HepG2 (cell line): ENCODE results near the gene LINGO1. TPM values are rescaled to one million over a fixed set of nuclear protein-coding genes. Genes with fewer than 3 reads are reported as not detected.

Experiments used
- ATAC-seq: fragments of 200-7000 bp; cut with Tn5 transposase; 3 replicates; pipeline ENCODE4 v1.9.1; 2020; ENCODE audit warnings: mild to moderate bottlenecking, moderate library complexity
- BruUV-seq: library from RNA; stranded (reverse); fragments of 400-500 nt; replicated peaks from 2 replicates; lab custom pipeline; 2021; lab: Mats Ljungman, UMichigan
- CTCF ChIA-PET: fragments of 300-600 bp; formaldehyde crosslinking; extraction: SDS; loops from one replicate; lab custom pipeline; 2021; ENCODE audit warnings: low total read pairs, inconsistent platforms, low intra/inter-chr PET ratio; lab: Yijun Ruan, JAX
- POLR2A ChIA-PET: fragments of 350-600 bp; sonication (Branson Sonifier 250); formaldehyde crosslinking; loops from one replicate; lab custom pipeline; 2020; ENCODE audit warnings: antibody characterized with exemption, inconsistent platforms; lab: Yijun Ruan, JAX
- DNase-seq: peaks from one replicate; pipeline ENCODE4 v3.0.0-alpha.2; 2015; ENCODE audit warnings: low spot score
- FAIRE-seq: peaks from 3 replicates; lab custom pipeline; 2011; peaks lifted over from hg19 to GRCh38; lab: Jason Lieb, UNC
- H2AFZ ChIP-seq: one replicate; pipeline ENCODE4 v1.6.1; 2011; ENCODE audit warnings: low read length, inconsistent platforms
- H3K27ac ChIP-seq: fragments of 300-600 bp; 3 replicates; pipeline ENCODE4 v1.8.0; 2011; ENCODE audit warnings: mixed run types, mild to moderate bottlenecking, mixed read lengths, low read length, inconsistent platforms; ENCODE audit not compliant: insufficient read depth; ENCODE audit errors: extremely low read length
- H3K27me3 ChIP-seq, 2 experiments: fragments of 200-600 bp in 1 of 2; 2 replicates in 1 of 2; 3 replicates in 1 of 2; pipeline versions ENCODE4 v1.6.0 to v1.8.0; 2011; ENCODE audit warnings: low read length in 2 of 2, mild to moderate bottlenecking in 2 of 2, moderate library complexity in 2 of 2, inconsistent platforms in 1 of 2; ENCODE audit not compliant: insufficient read depth in 2 of 2, control insufficient read depth in 1 of 2
- H3K36me3 ChIP-seq, 2 experiments: fragments of 200-600 bp in 1 of 2; replicated peaks in 1 of 2; 2 replicates in 1 of 2; 3 replicates in 1 of 2; pipeline versions ENCODE4 v1.5.1 to v1.8.0; 2011; ENCODE audit warnings: low read length in 2 of 2, inconsistent platforms in 1 of 2; ENCODE audit not compliant: insufficient read depth in 2 of 2, control insufficient read depth in 1 of 2
- H3K4me1 ChIP-seq: 2 replicates; pipeline ENCODE4 v1.5.1; 2012; ENCODE audit warnings: low read length, inconsistent platforms; ENCODE audit not compliant: insufficient read depth
- H3K4me2 ChIP-seq: 2 replicates; pipeline ENCODE4 v1.6.0; 2011; ENCODE audit warnings: low read depth, low read length, inconsistent platforms
- H3K4me3 ChIP-seq, 3 experiments: fragments of 200-600 bp in 1 of 3; sonication (generic), shearing (Covaris generic) in 1 of 3; replicated peaks in 1 of 3; 2 replicates each; pipeline ENCODE4 v1.5.1; 2011 to 2016; ENCODE audit warnings: low read length in 3 of 3, inconsistent platforms in 2 of 3, low read depth in 2 of 3, mild to moderate bottlenecking in 2 of 3, control low read depth in 1 of 3, mixed read lengths in 1 of 3; ENCODE audit not compliant: insufficient read depth in 1 of 3
- H3K79me2 ChIP-seq: one replicate; pipeline ENCODE4 v1.6.1; 2011; ENCODE audit warnings: low read length, inconsistent platforms; ENCODE audit not compliant: insufficient read depth
- H3K9ac ChIP-seq: 2 replicates; pipeline ENCODE4 v1.6.0; 2011; ENCODE audit warnings: mild to moderate bottlenecking, low read depth, low read length, inconsistent platforms; ENCODE audit not compliant: insufficient read depth
- H3K9me3 ChIP-seq: 2 replicates; pipeline ENCODE4 v1.5.1; 2012; ENCODE audit warnings: mild to moderate bottlenecking, low read length
- H4K20me1 ChIP-seq: 2 replicates; pipeline ENCODE4 v1.6.0; 2011; ENCODE audit warnings: inconsistent platforms, mild to moderate bottlenecking, low read length, moderate library complexity; ENCODE audit not compliant: insufficient read depth
- BCL6 ChIP-seq: IDR thresholded peaks from 2 replicates; pipeline ENCODE4 v1.6.1; 2016; ENCODE audit warnings: missing genetic modification reagents, missing compliant biosample characterization
- CBX2 ChIP-seq, 2 experiments: fragments of 200-600 bp in 1 of 2; sonication (generic); formaldehyde crosslinking in 1 of 2; IDR thresholded peaks; 2 replicates each; pipeline versions ENCODE4 v1.7.0 to v1.8.1; 2018 to 2022; ENCODE audit warnings: low read depth in 2 of 2, low read length in 1 of 2, mild to moderate bottlenecking in 1 of 2, missing genetic modification reagents in 1 of 2
- HNRNPUL1 ChIP-seq: fragments of 200-400 bp; formaldehyde crosslinking; IDR thresholded peaks from 2 replicates; pipeline ENCODE4 v1.6.1; 2017; ENCODE audit warnings: low read depth, mild to moderate bottlenecking, low read length, moderate library complexity
- RARG ChIP-seq: sonication (generic); formaldehyde crosslinking; IDR thresholded peaks from 2 replicates; pipeline ENCODE4 v1.4.0; 2020; ENCODE audit warnings: low read depth, mild to moderate bottlenecking, missing genetic modification reagents
- SIN3A ChIP-seq: IDR thresholded peaks from 2 replicates; pipeline ENCODE4 v1.6.1; 2011; ENCODE audit warnings: low read depth, mild to moderate bottlenecking, control low read depth, low read length, borderline replicate concordance
- TFDP1 ChIP-seq: IDR thresholded peaks from 2 replicates; pipeline ENCODE4 v1.6.1; 2016; ENCODE audit warnings: missing compliant biosample characterization, missing genetic modification reagents, borderline replicate concordance
- ZMYM2 ChIP-seq: sonication (generic); formaldehyde crosslinking; IDR thresholded peaks from 2 replicates; pipeline ENCODE4 v1.8.0; 2022; ENCODE audit warnings: mild to moderate bottlenecking, missing genetic modification reagents
- ZNF441 ChIP-seq: sonication (generic); formaldehyde crosslinking; IDR thresholded peaks from 2 replicates; pipeline ENCODE4 v1.7.0; 2021; ENCODE audit warnings: missing genetic modification reagents, borderline replicate concordance
- WGBS: methylation state at CpG from one replicate; pipeline ENCODE4 v1.1.6; 2017; ENCODE audit warnings: low lambda C conversion rate; 5-methylcytosine and 5-hydroxymethylcytosine counted together
- in situ Hi-C: cut with HindIII; loops from 2 replicates; pipeline ENCODE4 v1.10.0; 2017; ENCODE audit warnings: low pct_unique_long_range_greater_than_20kb; ENCODE audit not compliant: extremely low pct_ligation_motif_present
- intact Hi-C: fragments of 100-400 bp; cut with micrococcal nuclease; formaldehyde crosslinking; loops from one replicate; pipeline ENCODE4 v1.10.0; 2022; ENCODE audit not compliant: unreplicated experiment
- polyA plus RNA-seq, 8 experiments: library from polyadenylated mRNA; depleted of rRNA in 3 of 8; stranded (reverse) in 7 of 8; unstranded in 1 of 8; fragments of >200 nt; fragmentation: Illumina TruSeq in 4 of 8; extraction: Trizol in 4 of 8; gene quantifications; 2 replicates each; pipeline versions ENCODE4 v1.2.1 to v1.2.3, GENCODE V29; 2011 to 2016; ENCODE audit warnings: low read depth in 4 of 8, missing spikeins in 1 of 8, mixed read lengths in 1 of 8; ENCODE audit not compliant: insufficient read depth in 1 of 8
- total RNA-seq, 5 experiments: library from RNA; depleted of rRNA; stranded (reverse); fragments of >200 nt; fragmentation: Illumina TruSeq; extraction: Trizol; gene quantifications; 2 replicates each; pipeline ENCODE4 v1.2.3, GENCODE V29; 2016; ENCODE audit warnings: low read depth in 1 of 5
- TF ChIP-seq, protein P1 (sequence below): IDR thresholded peaks from 2 replicates; pipeline ENCODE4 v1.6.1; 2016; ENCODE audit warnings: low read depth, borderline replicate concordance

Gene LINGO1
- total and polyA plus RNA-seq, 2 of the 13 experiments (the other 11 are each of a cell fraction or from before 2014, with no cell fraction given), result 0.07 TPM; not detected in 1

GRCh38 chr15:77579498-77580188, 53.1 kb downstream of the LINGO1 start:
- TF ChIP-seq RARG (CRISPR knock-in tag), result no peak
- TF ChIP-seq ZNF441 (CRISPR knock-in tag), result no peak
- TF ChIP-seq ZMYM2 (CRISPR knock-in tag), result no peak
- no peak for TF ChIP-seq BCL6
- TF ChIP-seq TFDP1 (CRISPR knock-in tag), result no peak
- no peak for TF ChIP-seq CBX2 (IDR thresholded peaks at IDR 0.05; ENCODE audit: low read depth, low read length)
- no peak for TF ChIP-seq CBX2 (CRISPR knock-in tag; IDR thresholded peaks at IDR 0.05; ENCODE audit: low read depth)
- no peak for TF ChIP-seq HNRNPUL1
- TF ChIP-seq, protein P1, sequence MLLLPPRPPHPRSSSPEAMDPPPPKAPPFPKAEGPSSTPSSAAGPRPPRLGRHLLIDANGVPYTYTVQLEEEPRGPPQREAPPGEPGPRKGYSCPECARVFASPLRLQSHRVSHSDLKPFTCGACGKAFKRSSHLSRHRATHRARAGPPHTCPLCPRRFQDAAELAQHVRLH (CRISPR knock-in tag), result no peak
- TF ChIP-seq SIN3A, result no peak
- FAIRE-seq, result no peak
- H3K27ac ChIP-seq, result no peak overlapping the region
- in situ Hi-C loops, result no loop called here
- no peak for DNase-seq
- H2AFZ ChIP-seq, result no peak overlapping the region
- H3K4me1 ChIP-seq, result peaks cover 9% of the 10 kb centered on the region
- no peak overlapping the region for H3K4me3 ChIP-seq
- H3K79me2 ChIP-seq, result no peaks in the 10 kb centered on the region
- intact Hi-C loops, result no loop called here
- no peak for ATAC-seq
- 26% methylated on average over 6 of the region's 13 CpGs for WGBS
- H3K36me3 ChIP-seq, result no peaks in the 10 kb centered on the region
- no peak overlapping the region for H3K9ac ChIP-seq
- ChIA-PET CTCF (no interaction called here), POLR2A (no interaction called here)
- BruUV-seq, result no TSS peak
- H3K4me2 ChIP-seq, result no peak overlapping the region
- H3K27me3 ChIP-seq, result peaks cover 3 to 50% of the 10 kb centered on the region in 2 experiments; a peak in 4 of 5 replicates
- no peaks in the 10 kb centered on the region for H4K20me1 ChIP-seq
- H3K9me3 ChIP-seq, result no peaks in the 10 kb centered on the region
